Measurements from ENCODE around the gene PCARE.

The PCARE gene

GRCh38 chr2:29013057-29013780 is 61.1 kb downstream of the PCARE start:
- DNase-seq (ENCODE audit: low read depth, low spot score), result no peak
- no peak overlapping the region for H3K27ac ChIP-seq

DNA sequence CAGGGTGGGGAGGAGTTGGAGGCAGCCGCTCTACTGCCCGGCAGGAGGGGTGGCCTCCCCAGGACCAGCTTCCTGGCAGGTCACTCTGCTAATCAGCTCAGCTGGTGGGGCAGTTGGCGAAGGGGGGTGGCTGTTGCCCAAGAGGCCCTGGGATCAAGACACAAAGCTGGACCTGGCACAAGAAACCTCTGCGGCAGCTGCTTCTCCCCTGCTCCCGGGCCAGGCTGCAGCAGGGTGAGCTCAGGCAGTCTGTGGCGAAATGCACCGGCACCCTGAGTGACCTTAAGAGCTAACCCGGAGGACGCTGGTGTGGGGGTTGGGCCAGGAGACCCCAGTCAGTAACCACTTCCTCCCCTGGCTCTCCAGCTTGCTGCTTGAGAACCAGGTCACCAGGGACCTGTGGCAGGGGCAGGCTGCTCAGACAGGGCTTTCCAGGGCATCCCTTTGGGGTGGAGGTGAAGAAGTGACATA is 62.1 kb downstream of the PCARE start:
- DNase-seq (ENCODE audit: low read depth, low spot score), result no peak
- H3K27ac ChIP-seq, result no peak overlapping the region
